GM21390 (cell line): Measurements from ENCODE around the gene OBP2A.

ENCODE experiments used
- ATAC-seq: cut with Tn5 transposase; IDR thresholded peaks from one replicate; pipeline ENCODE4 v1.9.1; 2021; ENCODE audit not compliant: unreplicated experiment

Gene OBP2A

DNA sequence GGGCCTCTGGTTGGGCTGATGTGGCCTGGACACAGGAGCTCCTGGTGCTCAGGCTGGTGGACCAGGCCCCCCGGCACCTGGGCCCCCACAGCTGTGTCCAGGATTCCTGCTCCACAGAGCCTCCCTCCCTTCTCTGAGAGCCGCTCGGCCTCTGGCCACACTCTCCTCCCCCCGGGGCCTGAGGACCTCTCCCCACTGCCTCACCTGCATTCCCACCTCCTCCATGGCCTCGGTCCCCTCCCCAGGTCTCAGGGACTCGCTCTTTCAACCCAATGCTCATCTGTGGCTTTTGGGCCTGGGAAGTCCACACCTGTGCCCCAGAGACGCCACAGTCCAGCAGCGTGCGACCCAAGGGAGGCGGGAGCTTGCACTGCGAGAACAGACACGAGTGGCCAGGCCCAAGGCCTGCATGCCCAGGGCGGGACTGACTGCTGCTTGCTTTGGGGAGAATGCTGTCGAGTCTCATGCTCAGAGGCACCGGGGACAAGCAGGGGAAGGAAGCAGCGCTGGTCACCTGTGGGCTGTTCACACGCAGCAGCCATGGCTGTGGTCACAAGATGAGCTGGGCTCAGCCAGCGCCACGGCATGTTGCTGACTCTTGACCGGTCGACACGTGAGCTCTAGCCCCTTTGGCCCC, 30.2 kb downstream of the OBP2A start:
- ATAC-seq, result no peak

DNA sequence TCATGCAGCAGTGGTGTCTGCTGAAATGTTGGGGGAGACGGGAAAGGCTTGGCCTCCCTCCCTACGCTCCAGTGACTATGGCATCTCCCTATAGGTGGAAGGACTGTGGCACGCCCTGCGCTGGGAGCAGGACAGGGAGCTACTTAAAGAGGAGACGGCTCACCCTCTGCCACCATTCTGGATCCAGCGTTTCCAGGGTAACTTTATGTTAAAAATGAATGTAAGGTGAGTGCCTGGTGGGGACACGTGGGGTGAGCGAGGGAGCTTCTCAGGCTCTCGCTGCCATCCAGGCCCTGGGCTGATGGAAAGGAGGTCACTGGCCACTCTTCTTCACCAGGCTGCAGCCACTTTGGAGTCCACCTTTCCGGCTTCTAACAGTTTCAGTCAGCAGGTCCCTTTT, 31.3 kb downstream of the OBP2A start:
- no peak for ATAC-seq

GRCh38 chr9:135579356-135579755, 33.4 kb downstream of the OBP2A start:
- no peak for ATAC-seq

DNA sequence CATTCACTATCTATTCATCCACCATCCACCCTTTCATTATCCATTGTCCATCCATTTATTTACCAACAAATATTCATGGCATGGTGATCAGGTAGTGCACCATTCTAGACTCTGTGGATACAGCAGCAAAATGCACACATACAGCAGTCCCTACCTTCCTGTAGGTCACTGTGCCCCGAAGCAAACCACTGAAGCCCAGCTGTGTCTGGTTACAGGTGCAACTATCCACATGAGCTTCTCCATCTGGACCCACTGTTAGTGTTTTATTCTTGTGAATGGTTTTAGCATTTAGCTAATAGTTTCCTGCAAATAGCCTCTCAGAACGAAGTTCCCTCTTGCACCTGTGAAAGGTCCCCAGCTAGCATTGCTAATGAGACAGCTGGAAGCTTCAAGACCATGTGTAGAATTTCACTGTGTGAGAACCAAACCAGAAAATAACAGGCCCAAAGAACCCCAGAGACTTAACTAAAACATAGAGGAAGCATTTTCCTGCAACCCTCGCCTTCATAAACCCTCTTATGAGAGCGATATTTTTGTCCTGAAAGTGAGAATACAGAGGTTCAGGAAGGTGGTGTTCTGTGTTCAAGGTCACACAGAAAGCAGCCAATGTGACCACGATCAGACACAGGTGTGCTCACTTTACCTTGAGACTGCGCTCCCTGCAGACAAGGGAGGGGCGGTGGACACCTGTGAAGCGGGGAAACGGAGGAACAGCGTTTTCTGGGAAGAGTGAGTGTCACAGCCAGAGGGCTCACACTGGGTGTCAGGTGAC, 34.1 kb downstream of the OBP2A start:
- no peak for ATAC-seq

DNA sequence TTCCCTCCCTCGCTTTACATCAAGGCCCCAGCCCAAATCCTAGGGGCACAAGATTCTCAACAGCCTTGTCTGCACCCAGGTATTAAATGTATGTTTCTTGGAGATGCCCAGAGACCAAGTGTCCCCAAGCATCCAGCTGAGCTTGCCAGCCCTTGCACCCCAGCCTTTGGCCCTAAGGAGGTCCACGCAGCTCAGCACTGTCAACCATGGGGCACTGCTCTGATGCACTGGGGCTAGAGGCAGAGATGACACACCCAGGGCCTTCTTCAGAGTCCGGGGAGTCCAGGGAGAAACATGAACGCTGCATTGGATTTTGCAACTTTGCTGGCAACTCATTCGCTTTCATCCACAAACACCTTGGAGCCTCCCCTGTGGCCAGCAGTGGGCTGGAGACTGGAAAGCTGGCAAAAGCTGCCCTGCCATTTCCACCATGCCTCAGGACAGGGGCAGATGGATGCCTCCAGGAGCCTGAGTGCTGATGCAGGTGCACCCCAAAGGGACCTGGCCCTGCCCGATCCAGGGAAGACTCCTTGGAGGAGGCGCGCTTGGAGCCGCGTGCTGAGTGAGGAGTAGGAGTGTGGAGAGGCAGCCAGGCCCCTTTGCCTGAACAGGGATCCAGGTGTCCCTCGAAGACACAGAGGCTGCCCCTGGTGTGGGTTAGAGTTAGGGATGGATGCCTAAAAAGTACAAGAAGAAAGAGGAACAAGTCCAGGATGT, 34.9 kb downstream of the OBP2A start:
- ATAC-seq, result no peak

- no peak for ATAC-seq
Measured at GRCh38 chr9:135581636-135582426, 35.9 kb downstream of the OBP2A start.

DNA sequence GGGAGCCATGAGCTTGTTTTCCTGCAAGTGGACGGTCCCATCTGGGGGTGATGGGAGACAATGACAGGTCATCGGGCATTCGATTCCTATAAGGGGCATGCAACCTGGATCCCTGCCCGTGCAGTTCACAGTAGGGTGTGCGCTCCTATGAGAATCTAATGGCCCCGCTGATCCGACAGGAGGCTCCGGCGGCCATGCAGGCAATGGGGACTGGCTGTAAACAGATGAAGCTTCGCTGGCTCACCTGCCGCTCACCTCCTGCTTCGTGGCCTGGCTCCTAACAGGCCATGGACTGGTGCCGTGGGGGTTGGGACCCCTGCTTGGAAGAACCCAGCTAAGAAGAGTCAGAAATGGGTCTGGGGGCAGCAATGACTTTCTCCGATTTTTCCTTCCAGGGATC, 36.6 kb downstream of the OBP2A start:
- ATAC-seq, result no peak

DNA sequence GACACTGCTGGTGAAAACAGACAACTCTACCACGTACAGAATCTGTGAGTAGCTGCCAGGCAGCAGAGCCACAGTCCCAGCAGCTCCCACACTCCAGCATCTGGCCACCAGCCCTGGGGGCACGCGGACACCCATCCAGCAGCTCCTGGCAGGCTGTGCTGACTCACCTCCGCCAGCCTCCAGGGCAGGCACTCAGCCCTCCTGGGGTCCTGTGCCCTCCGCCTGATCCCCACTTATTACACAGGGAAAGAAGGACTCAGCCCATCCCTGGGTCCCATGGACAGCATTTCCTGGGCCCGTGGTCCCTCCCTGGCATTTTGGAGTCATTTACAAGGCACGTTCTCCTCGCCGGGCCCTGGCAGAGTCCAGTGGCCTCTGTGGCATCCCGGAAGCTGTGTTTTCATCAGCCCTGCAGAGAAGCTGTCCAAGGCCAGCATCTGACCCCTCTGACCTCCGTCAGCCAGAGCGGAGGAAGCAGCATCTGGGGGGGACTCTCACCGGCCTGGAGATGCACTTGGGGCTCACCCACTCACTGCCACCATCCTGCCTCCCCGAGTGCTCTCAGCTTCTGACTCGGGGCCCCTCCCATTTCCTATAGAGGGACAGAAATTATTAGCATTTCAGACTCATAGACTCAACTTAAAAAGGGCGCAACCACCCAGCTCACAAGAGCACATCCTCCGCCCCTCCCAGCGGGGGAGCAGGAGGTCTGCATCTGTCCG, 37.2 kb downstream of the OBP2A start:
- no peak for ATAC-seq

DNA sequence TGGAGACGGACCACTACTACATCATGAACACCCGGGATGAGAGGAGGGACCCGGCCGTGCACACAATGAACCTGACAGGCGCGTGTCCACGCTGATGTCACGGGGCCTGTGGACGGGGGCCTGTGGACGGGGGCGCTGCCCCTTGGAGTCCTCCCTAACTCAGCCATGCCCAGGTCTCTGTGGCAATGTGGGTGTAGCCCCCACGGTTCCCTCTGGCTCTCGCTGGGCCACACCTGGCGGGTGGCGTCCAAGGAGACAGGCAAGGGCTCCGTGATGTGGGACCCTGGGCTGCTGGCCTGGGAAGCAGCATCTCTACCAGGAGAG, 37.7 kb downstream of the OBP2A start:
- ATAC-seq, result no peak

GRCh38 chr9:135584371-135584770, 38.4 kb downstream of the OBP2A start:
- ATAC-seq, result no peak

DNA sequence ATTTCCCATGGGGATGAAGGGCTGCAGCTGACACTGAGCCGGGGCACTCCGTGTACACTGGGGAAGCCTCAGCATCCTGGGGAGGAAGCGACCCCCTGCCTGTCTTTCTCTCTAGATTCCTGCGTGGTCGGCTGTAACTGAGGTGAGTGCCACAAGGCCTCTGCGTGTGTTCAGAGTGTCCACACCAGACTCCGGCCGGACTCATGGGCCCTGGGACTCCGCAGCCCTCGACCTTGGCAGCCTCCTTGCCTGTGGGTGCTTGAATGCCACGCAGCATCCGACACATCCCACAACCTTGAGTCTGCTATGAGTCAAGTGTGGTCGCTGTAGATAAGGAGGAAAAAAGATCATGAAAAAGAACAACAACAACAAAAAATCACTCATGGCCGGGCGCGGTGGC, 39.0 kb downstream of the OBP2A start:
- ATAC-seq, result no peak

GRCh38 chr9:135586601-135587109, 40.7 kb downstream of the OBP2A start:
- ATAC-seq, result no peak

- ATAC-seq, result no peak
Measured at GRCh38 chr9:135587658-135588057, 41.7 kb downstream of the OBP2A start.

- no peak for ATAC-seq
Measured at GRCh38 chr9:135588371-135588770, 42.4 kb downstream of the OBP2A start.

GRCh38 chr9:135588886-135589595, 43.1 kb downstream of the OBP2A start:
- ATAC-seq, result no peak

DNA sequence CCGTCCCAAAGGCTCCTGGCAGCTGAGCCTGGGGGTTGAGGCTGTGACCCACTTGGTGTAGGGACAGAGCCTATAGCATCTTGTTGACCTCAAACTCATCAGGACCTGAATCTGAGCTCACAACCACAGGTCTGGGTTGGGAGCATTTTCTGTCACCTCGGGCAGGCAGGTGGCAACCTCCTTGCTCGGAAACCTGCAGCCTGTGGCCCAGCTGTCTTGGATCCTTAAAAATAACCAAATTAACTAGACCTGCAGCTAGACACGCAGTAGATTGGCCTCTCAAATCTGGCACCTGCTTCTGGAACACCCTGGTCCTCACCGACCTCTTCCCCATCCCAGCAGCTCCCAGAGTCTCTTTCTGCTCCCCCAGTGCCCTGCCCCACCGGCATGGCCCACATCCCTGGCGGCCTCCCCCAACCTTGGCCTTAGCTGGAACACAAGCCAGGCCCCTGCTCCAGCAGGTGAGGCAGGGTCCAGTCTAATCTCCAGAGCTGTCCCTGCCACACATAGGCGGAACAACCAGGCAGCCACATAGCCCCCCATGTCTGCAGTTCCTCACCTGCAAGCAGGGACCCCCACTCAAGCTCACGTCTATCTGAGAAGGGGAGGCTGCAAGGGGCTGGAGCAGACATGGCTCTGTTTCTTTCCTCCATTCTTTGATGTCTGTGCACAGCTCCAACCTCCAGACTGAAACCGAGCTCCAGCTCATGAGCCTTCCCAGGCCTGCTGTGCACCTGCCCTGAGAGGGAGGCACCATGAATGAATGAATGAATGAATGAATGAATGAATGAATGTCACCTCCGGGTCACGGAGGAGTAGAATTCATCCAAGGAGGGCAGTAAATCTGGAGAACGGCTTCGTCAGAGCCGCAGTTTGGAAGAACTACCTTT, 43.9 kb downstream of the OBP2A start:
- ATAC-seq, result no peak

DNA sequence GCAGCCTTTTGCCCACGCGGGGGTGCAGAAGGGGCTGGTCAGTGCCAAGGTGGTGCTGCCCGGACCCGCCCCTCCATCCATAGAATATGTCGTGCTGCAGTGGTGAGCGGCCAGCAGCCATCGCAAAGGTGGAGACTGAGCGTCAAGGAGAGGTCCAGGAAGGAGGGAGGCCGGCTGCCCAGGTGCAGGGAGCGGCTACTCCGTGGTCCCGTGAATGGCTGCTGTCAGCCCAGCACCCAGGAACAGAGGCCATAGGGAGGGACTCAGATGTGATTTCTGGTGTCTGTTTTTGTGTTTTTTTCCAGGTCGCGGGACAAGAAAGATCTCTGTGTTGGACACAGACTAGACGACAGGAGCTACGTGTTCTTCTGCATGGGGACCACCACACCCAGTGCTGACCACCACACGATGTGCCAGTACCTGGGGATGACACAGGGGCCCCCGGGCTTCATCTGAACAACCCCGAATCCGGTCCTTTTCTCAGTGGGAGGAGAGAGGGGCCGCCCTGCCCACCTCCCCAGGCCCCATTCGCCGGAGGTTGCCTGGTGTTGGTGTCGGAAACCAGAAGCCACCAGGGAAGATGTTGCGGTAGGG, 44.7 kb downstream of the OBP2A start:
- no peak for ATAC-seq

GRCh38 chr9:135591506-135592330, 45.8 kb downstream of the OBP2A start:
- ATAC-seq, result no peak
